ENCODE results near the gene POU6F2.

POU6F2 gene

GRCh38 chr7:39035156-39035555 lies 57.4 kb downstream of the POU6F2 start:
- no peak for TF ChIP-seq TCF12 (IDR thresholded peaks at IDR 0.05; ENCODE audit: low read depth)

GRCh38 chr7:39035903-39036302 lies 58.2 kb downstream of the POU6F2 start:
- no peak for TF ChIP-seq CREB1 (IDR thresholded peaks at IDR 0.05; ENCODE audit: low read depth)
- no peak for TF ChIP-seq MAX (IDR thresholded peaks at IDR 0.05)
- no peak for TF ChIP-seq NFIC (IDR thresholded peaks at IDR 0.05)
- TF ChIP-seq TAF1 (IDR thresholded peaks at IDR 0.05; ENCODE audit: low read depth): no peak
- no peak for TF ChIP-seq ZBTB7A (IDR thresholded peaks at IDR 0.05; ENCODE audit: low read depth)
- TF ChIP-seq FOXM1 (IDR thresholded peaks at IDR 0.05; ENCODE audit: borderline replicate concordance, low read depth): no peak
- no peak for TF ChIP-seq RAD21 (IDR thresholded peaks at IDR 0.05; ENCODE audit: low read depth)
- TF ChIP-seq TEAD4 (IDR thresholded peaks at IDR 0.05): no peak
- TF ChIP-seq TCF12 (IDR thresholded peaks at IDR 0.05; ENCODE audit: low read depth): no peak
- TF ChIP-seq REST (IDR thresholded peaks at IDR 0.05; ENCODE audit: low read depth): no peak
- TF ChIP-seq YY1 (IDR thresholded peaks at IDR 0.05; ENCODE audit: low read depth): no peak
- no peak for TF ChIP-seq USF1 (IDR thresholded peaks at IDR 0.05)
- no peak for TF ChIP-seq EGR1 (IDR thresholded peaks at IDR 0.05)
- TF ChIP-seq EP300 (IDR thresholded peaks at IDR 0.05; ENCODE audit: borderline replicate concordance): no peak
- TF ChIP-seq CEBPB (IDR thresholded peaks at IDR 0.05): no peak

- no peak for TF ChIP-seq TAF1 (IDR thresholded peaks at IDR 0.05; ENCODE audit: low read depth)
- no peak for TF ChIP-seq USF1 (IDR thresholded peaks at IDR 0.05)
- no peak for TF ChIP-seq TCF12 (IDR thresholded peaks at IDR 0.05; ENCODE audit: low read depth)
Observed at GRCh38 chr7:39042670-39043069, 65.0 kb downstream of the POU6F2 start.

- TF ChIP-seq REST (IDR thresholded peaks at IDR 0.05; ENCODE audit: low read depth) (no peak), NFIC (IDR thresholded peaks at IDR 0.05) (no peak), TAF1 (IDR thresholded peaks at IDR 0.05; ENCODE audit: low read depth) (no peak), TCF12 (IDR thresholded peaks at IDR 0.05; ENCODE audit: low read depth) (no peak), EP300 (IDR thresholded peaks at IDR 0.05; ENCODE audit: borderline replicate concordance) (no peak), EGR1 (IDR thresholded peaks at IDR 0.05) (no peak), TEAD4 (IDR thresholded peaks at IDR 0.05) (no peak), USF1 (IDR thresholded peaks at IDR 0.05) (no peak), YY1 (IDR thresholded peaks at IDR 0.05; ENCODE audit: low read depth) (no peak), CREB1 (IDR thresholded peaks at IDR 0.05; ENCODE audit: low read depth) (no peak)
Observed at GRCh38 chr7:39043531-39043930, 65.8 kb downstream of the POU6F2 start.

GRCh38 chr7:39044489-39044888 lies 66.8 kb downstream of the POU6F2 start:
- no peak for TF ChIP-seq TAF1 (IDR thresholded peaks at IDR 0.05; ENCODE audit: low read depth)
- TF ChIP-seq FOXM1 (IDR thresholded peaks at IDR 0.05; ENCODE audit: borderline replicate concordance, low read depth): no peak
- no peak for TF ChIP-seq EP300 (IDR thresholded peaks at IDR 0.05; ENCODE audit: borderline replicate concordance)
- no peak for TF ChIP-seq TEAD4 (IDR thresholded peaks at IDR 0.05)
- TF ChIP-seq RAD21 (IDR thresholded peaks at IDR 0.05; ENCODE audit: low read depth): no peak
- TF ChIP-seq CEBPB (IDR thresholded peaks at IDR 0.05): no peak
- no peak for TF ChIP-seq ZBTB7A (IDR thresholded peaks at IDR 0.05; ENCODE audit: low read depth)
- TF ChIP-seq REST (IDR thresholded peaks at IDR 0.05; ENCODE audit: low read depth): no peak
- no peak for TF ChIP-seq USF1 (IDR thresholded peaks at IDR 0.05)
- no peak for TF ChIP-seq YY1 (IDR thresholded peaks at IDR 0.05; ENCODE audit: low read depth)
- TF ChIP-seq MAX (IDR thresholded peaks at IDR 0.05): no peak
- TF ChIP-seq TCF12 (IDR thresholded peaks at IDR 0.05; ENCODE audit: low read depth): no peak
- TF ChIP-seq NFIC (IDR thresholded peaks at IDR 0.05): no peak
- TF ChIP-seq CREB1 (IDR thresholded peaks at IDR 0.05; ENCODE audit: low read depth): no peak
- no peak for TF ChIP-seq EGR1 (IDR thresholded peaks at IDR 0.05)
